ENCODE measurements around the gene PTGFRN. TPM values are rescaled to one million over a fixed set of nuclear protein-coding genes. Genes with fewer than 3 reads are reported as not detected.

Gene PTGFRN
- total RNA-seq, 1 donor from 2014 or later, result 111 TPM

- Histone ChIP-seq H3K9me3 (replicated peaks) (no peaks in the 10 kb centered on the region), H3K27me3 (ENCODE audit: low read depth) (no peaks in the 10 kb centered on the region), H3K27ac (replicated peaks) (no peak overlapping the region), H3K4me3 (no peak overlapping the region), H3K36me3 (no peaks in the 10 kb centered on the region), H3K4me1 (peaks cover 48% of the 10 kb centered on the region)
- no peak for DNase-seq
- intact Hi-C loops (cut with micrococcal nuclease), result no loop called here
- TF ChIP-seq CTCF (IDR thresholded peaks at IDR 0.05; ENCODE audit: borderline replicate concordance), result no peak
These were observed 77.5 kb downstream of the PTGFRN start for GRCh38 chr1:116987256-116987555.

- Histone ChIP-seq H3K9me3 (replicated peaks) (peaks cover under 1% of the 10 kb centered on the region), H3K27me3 (ENCODE audit: low read depth) (no peaks in the 10 kb centered on the region), H3K27ac (replicated peaks) (peak overlapping the region; percentile 77), H3K4me1 (peaks cover 38% of the 10 kb centered on the region), H3K4me3 (no peak overlapping the region), H3K36me3 (no peaks in the 10 kb centered on the region)
- peak; percentile 38 for DNase-seq
- intact Hi-C loops (cut with micrococcal nuclease), result no loop called here
- no peak for TF ChIP-seq CTCF (IDR thresholded peaks at IDR 0.05; ENCODE audit: borderline replicate concordance)
These were observed 78.5 kb downstream of the PTGFRN start for GRCh38 chr1:116988248-116988647.

- peak overlapping the region; percentile 77 for H3K27ac ChIP-seq (replicated peaks)
- intact Hi-C loops (cut with micrococcal nuclease), result no loop called here
These were observed 79.2 kb downstream of the PTGFRN start for GRCh38 chr1:116988908-116989307.

GRCh38 chr1:116989835-116990234 is 80.1 kb downstream of the PTGFRN start:
- no peak for DNase-seq
- Histone ChIP-seq H3K9me3 (replicated peaks) (peaks cover 3% of the 10 kb centered on the region), H3K36me3 (no peaks in the 10 kb centered on the region), H3K27ac (replicated peaks) (peak overlapping the region; percentile 77), H3K4me3 (no peak overlapping the region), H3K4me1 (peaks cover 22% of the 10 kb centered on the region), H3K27me3 (ENCODE audit: low read depth) (no peaks in the 10 kb centered on the region)
- TF ChIP-seq CTCF (IDR thresholded peaks at IDR 0.05; ENCODE audit: borderline replicate concordance), result no peak
- intact Hi-C loops (cut with micrococcal nuclease), result no loop called here

More at GRCh38 chr1:116988908-116989307, 79.2 kb downstream of the PTGFRN start:
- no peaks in the 10 kb centered on the region for H3K27me3 ChIP-seq (ENCODE audit: low read depth)
- no peak for TF ChIP-seq CTCF (IDR thresholded peaks at IDR 0.05; ENCODE audit: borderline replicate concordance)
- H3K9me3 ChIP-seq (replicated peaks), result peaks cover 3% of the 10 kb centered on the region
- H3K4me1 ChIP-seq, result peaks cover 31% of the 10 kb centered on the region
- no peaks in the 10 kb centered on the region for H3K36me3 ChIP-seq
- DNase-seq, result no peak
- no peak overlapping the region for H3K4me3 ChIP-seq

- peak; percentile 89 for DNase-seq
- Histone ChIP-seq H3K4me3 (no peak overlapping the region), H3K4me1 (peaks cover 21% of the 10 kb centered on the region), H3K36me3 (no peaks in the 10 kb centered on the region), H3K27me3 (ENCODE audit: low read depth) (no peaks in the 10 kb centered on the region), H3K9me3 (replicated peaks) (peaks cover 3% of the 10 kb centered on the region), H3K27ac (replicated peaks) (peak overlapping the region; percentile 77)
- intact Hi-C loops (cut with micrococcal nuclease), result no loop called here
- no peak for TF ChIP-seq CTCF (IDR thresholded peaks at IDR 0.05; ENCODE audit: borderline replicate concordance)
These were observed 81.0 kb downstream of the PTGFRN start for GRCh38 chr1:116990612-116991151.
